ENCODE measurements around the gene CHTF8. TPM values are rescaled to one million over a fixed set of nuclear protein-coding genes. Genes with fewer than 3 reads are reported as not detected.

CHTF8 gene
- total RNA-seq (2022; extraction: Qiagen RNA extraction), result 122 to 131 TPM (median 129 TPM) in 5 replicates

GRCh38 chr16:69132424-69133252 lies at the start of gene CHTF8, which contains the start of gene UTP4:
CHTF8 (minus strand) TSS chr16:69132588; CDS start chr16:69121458, 11,130 bp downstream.
UTP4 (plus strand) TSS chr16:69132649; CDS start chr16:69133460, 811 bp downstream.

GRCh38 chr16:69105501-69106361 lies 26.7 kb downstream of the CHTF8 start, which contains the start of gene HAS3:
HAS3 (plus strand) TSS chr16:69105653; CDS start chr16:69109396, 3,743 bp downstream.

Other genes starting within 250 kb of the CHTF8 start
- 38.1 to 54.0 TPM (median 46.8 TPM) in 5 replicates for gene HAS3, start 26.9 kb downstream of the CHTF8 start, total RNA-seq (2022; extraction: Qiagen RNA extraction)
- 83.3 to 87.6 TPM (median 85.2 TPM) in 5 replicates for gene UTP4, start 61 bp upstream of the CHTF8 start, total RNA-seq (2022; extraction: Qiagen RNA extraction)
- 6.0 to 9.6 TPM (median 7.3 TPM) in 5 replicates for gene SNTB2, start 54.6 kb upstream of the CHTF8 start, total RNA-seq (2022; extraction: Qiagen RNA extraction)
- gene VPS4A, start 178.8 kb upstream of the CHTF8 start, total RNA-seq (2022; extraction: Qiagen RNA extraction), result 30.0 to 33.6 TPM (median 31.6 TPM) in 5 replicates
- 20.4 to 44.6 TPM (median 42.9 TPM) in 5 replicates for gene PDF, start 198.0 kb upstream of the CHTF8 start, total RNA-seq (2022; extraction: Qiagen RNA extraction)
- 20.4 to 28.3 TPM (median 26.6 TPM) in 5 replicates for gene COG8, start 207.0 kb upstream of the CHTF8 start, total RNA-seq (2022; extraction: Qiagen RNA extraction)
- gene NIP7, start 207.2 kb upstream of the CHTF8 start, total RNA-seq (2022; extraction: Qiagen RNA extraction), result 52.7 to 72.3 TPM (median 55.2 TPM) in 5 replicates
- gene TMED6, start 219.2 kb upstream of the CHTF8 start, total RNA-seq (2022; extraction: Qiagen RNA extraction), result 0.11 TPM in 1 of 5 replicates, not detected in the others

All from A549 treated with CORT108297 at 1 μM for 4 hours (cell line).